ENCODE data around the gene TRABD2B. TPM values are rescaled to one million over a fixed set of nuclear protein-coding genes. Genes with fewer than 3 reads are reported as not detected.

Gene TRABD2B
- total RNA-seq (2016; rRNA removed; fragmentation: Illumina TruSeq; extraction: Trizol) (not detected in 2 replicates), polyA plus RNA-seq (2011; rRNA removed) (0.04 and 0.17 TPM in 2 replicates), polyA minus RNA-seq (2011; rRNA and poly(A)+ RNA removed; ENCODE audit: low replicate concordance) (0.04 and 2.2 TPM in 2 replicates), Bru-seq, nascent RNA (percentile 18 among the genes with signal in this experiment), BruChase-seq, experiment 1, labeled RNA remaining after a 6-hour chase (percentile 10 among the genes with signal in this experiment), BruChase-seq, experiment 2, labeled RNA remaining after a 2-hour chase (percentile 11 among the genes with signal in this experiment)
- not detected in 2 replicates for total RNA-seq (2016; cell fraction: cytosol; rRNA removed; fragmentation: Illumina TruSeq; extraction: Trizol; ENCODE audit: low read depth)
- not detected in 2 replicates for total RNA-seq (2016; cell fraction: insoluble cytoplasmic fraction; rRNA removed; fragmentation: Illumina TruSeq; extraction: Trizol)
- total RNA-seq (2016; cell fraction: membrane; rRNA removed; fragmentation: Illumina TruSeq; extraction: Trizol) = not detected in 2 replicates
- total RNA-seq (2016; cell fraction: nucleus; rRNA removed; fragmentation: Illumina TruSeq; extraction: Trizol) = not detected in 2 replicates
- 0.01 TPM in 2 replicates for polyA plus RNA-seq (2011; cell fraction: cytosol; rRNA removed)
- 0.06 and 0.14 TPM in 2 replicates for polyA plus RNA-seq (2011; cell fraction: nucleus; rRNA removed)
- polyA plus RNA-seq (2012) = 0.04 and 0.38 TPM in 2 replicates
- polyA plus RNA-seq (2016; cell fraction: cytosol; fragmentation: Illumina TruSeq; extraction: Trizol; ENCODE audit: low read depth) = not detected in 2 replicates
- polyA plus RNA-seq (2016; cell fraction: insoluble cytoplasmic fraction; fragmentation: Illumina TruSeq; extraction: Trizol; ENCODE audit: low read depth) = not detected in 2 replicates
- polyA plus RNA-seq (2016; cell fraction: membrane; fragmentation: Illumina TruSeq; extraction: Trizol; ENCODE audit: low read depth) = not detected in 2 replicates
- not detected in 2 replicates for polyA plus RNA-seq (2016; cell fraction: nucleus; fragmentation: Illumina TruSeq; extraction: Trizol; ENCODE audit: insufficient read depth, low read depth)
- not detected in 2 replicates for polyA minus RNA-seq (2011; cell fraction: cytosol; rRNA and poly(A)+ RNA removed)
- 0.12 TPM in 1 of 2 replicates, not detected in the other for polyA minus RNA-seq (2011; cell fraction: nucleus; rRNA and poly(A)+ RNA removed)
- long read RNA-seq, experiment 1 = 0 reads
- long read RNA-seq, experiment 2 = 0 reads

DNA sequence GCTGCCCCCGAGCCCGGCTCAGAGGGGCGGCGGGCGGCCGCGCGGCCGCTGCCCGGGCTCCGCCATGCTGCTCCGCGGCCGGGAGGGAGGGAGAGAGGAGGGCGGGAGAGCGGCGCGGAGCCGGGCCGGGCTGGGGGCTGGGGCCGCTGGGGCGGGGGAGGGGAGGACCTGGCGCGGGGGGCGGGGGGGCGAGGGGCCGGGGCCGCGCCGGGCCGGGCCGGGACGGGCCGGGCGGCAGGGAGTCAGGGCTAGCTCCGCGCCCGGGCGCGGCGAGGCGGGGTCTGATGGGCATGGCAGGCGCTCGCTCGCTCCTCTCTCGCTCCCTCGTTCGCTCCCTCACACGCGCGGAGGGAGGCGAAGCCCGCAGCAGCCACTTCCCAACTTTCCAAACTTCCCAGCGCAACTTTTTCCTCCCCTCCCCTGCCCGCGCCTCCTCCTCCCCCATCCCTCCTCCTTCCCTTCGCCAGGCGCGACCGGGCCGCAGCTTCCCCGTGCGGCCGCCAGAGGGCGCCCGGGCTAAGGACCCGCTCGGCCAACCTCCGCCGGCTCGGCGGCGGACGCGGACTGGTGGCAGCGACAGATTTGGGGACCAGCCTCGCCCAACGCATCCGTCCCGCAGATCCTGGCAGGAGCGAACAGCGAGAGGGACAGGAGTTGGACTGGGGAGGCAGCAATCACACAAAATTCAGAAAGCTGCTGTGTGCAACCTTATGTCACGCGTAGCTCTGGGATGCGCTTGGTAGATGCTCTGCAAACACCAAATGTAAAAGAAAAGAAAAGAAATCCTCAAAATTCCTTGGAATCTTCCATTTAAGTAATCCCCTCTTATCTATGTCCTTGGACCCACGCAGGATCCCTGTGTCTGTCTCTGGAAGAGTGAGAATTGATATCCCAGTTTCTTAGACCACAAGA, at the start of gene TRABD2B:
TRABD2B (minus strand) TSS at position 97 of the 912 bp plus-strand sequence.
- no peaks in the 10 kb centered on the region for H3K36me3 ChIP-seq (replicated peaks in 1 of 2; ENCODE audit: control insufficient read depth in 1 of 2, insufficient read depth in 2 of 2, low read length in 2 of 2)
- no peak within 1 kb of the TSS for H3K27ac ChIP-seq (ENCODE audit: extremely low read length, insufficient read depth, low read length)
- peaks cover 12% of the 10 kb centered on the region; the same call in 1 of the 2 replicates for H3K4me1 ChIP-seq (ENCODE audit: insufficient read depth, low read length)
- DNase-seq (ENCODE audit: low spot score) (peak; percentile 17), ATAC-seq (peak; percentile 83), FAIRE-seq (no peak)
- intact Hi-C loops (cut with micrococcal nuclease; ENCODE audit: unreplicated experiment) (loop anchor here (1.0 kb wide), 1 partner anchor 64 kb away; no protein-coding TSS in a partner anchor), in situ Hi-C loops (cut with HindIII; ENCODE audit: extremely low pct_ligation_motif_present, low pct_unique_long_range_greater_than_20kb) (no loop called here)
- ChIA-PET CTCF (ENCODE audit: low intra/inter-chr PET ratio, low total read pairs) (no interaction called here), POLR2A (interaction anchor here (0.7 kb wide), 1 partner anchor 78 kb away, joined by 3 read pairs; no protein-coding TSS in a partner anchor)
- BruUV-seq (replicated peaks) = no TSS peak
- H3K27me3 ChIP-seq (ENCODE audit: control insufficient read depth in 1 of 2, insufficient read depth in 2 of 2, low read length in 2 of 2) = peaks cover 8 to 61% of the 10 kb centered on the region in 2 experiments; a peak in 4 of 5 replicates
- H3K4me2 ChIP-seq (ENCODE audit: low read depth, low read length) = peak within 1 kb of the TSS; percentile 55
- no peak within 1 kb of the TSS for H2AFZ ChIP-seq (ENCODE audit: low read length)
- H3K4me3 ChIP-seq (replicated peaks in 1 of 3; ENCODE audit: insufficient read depth in 1 of 3, low read depth in 2 of 3, low read length in 3 of 3) = peak within 1 kb of the TSS; percentile 26 to 64 (median 58); a peak in 4 of 6 replicates
- 10% methylated on average over 33 of the region's 86 CpGs for WGBS (ENCODE audit: low lambda C conversion rate)
- no peak within 1 kb of the TSS for H3K9ac ChIP-seq (ENCODE audit: insufficient read depth, low read depth, low read length)
- H4K20me1 ChIP-seq (ENCODE audit: insufficient read depth, low read length) = no peaks in the 10 kb centered on the region
- no peaks in the 10 kb centered on the region for H3K9me3 ChIP-seq (ENCODE audit: low read length)
- H3K79me2 ChIP-seq (ENCODE audit: insufficient read depth, low read length) = no peaks in the 10 kb centered on the region
- TF ChIP-seq KDM3A (CRISPR knock-in tag; IDR thresholded peaks at IDR 0.05; ENCODE audit: low read depth) (0 out of 2 replicates have a peak, but pooled peaks have one; percentile 47), MYC (CRISPR knock-in tag; IDR thresholded peaks at IDR 0.05; ENCODE audit: borderline replicate concordance) (peak; percentile 42; the same call in 1 of the 2 replicates), ZNF772 (CRISPR knock-in tag; IDR thresholded peaks at IDR 0.05) (no peak), U2AF2 (IDR thresholded peaks at IDR 0.05; ENCODE audit: low read depth, low read length) (no peak), ZNF616 (CRISPR knock-in tag; IDR thresholded peaks at IDR 0.05; ENCODE audit: low read depth) (no peak), NFATC3 (CRISPR knock-in tag; IDR thresholded peaks at IDR 0.05) (no peak), MTF2 (CRISPR knock-in tag; IDR thresholded peaks at IDR 0.05; ENCODE audit: borderline replicate concordance) (peak; percentile 82; the same call in 1 of the 2 replicates), KDM1A (CRISPR knock-in tag; IDR thresholded peaks at IDR 0.05) (0 out of 2 replicates have a peak, but pooled peaks have one; percentile 45), NR2F2 (IDR thresholded peaks at IDR 0.05; ENCODE audit: borderline replicate concordance, low read depth) (no peak), ZNF143 (CRISPR knock-in tag; IDR thresholded peaks at IDR 0.05) (no peak)
- TF ChIP-seq, protein P1, sequence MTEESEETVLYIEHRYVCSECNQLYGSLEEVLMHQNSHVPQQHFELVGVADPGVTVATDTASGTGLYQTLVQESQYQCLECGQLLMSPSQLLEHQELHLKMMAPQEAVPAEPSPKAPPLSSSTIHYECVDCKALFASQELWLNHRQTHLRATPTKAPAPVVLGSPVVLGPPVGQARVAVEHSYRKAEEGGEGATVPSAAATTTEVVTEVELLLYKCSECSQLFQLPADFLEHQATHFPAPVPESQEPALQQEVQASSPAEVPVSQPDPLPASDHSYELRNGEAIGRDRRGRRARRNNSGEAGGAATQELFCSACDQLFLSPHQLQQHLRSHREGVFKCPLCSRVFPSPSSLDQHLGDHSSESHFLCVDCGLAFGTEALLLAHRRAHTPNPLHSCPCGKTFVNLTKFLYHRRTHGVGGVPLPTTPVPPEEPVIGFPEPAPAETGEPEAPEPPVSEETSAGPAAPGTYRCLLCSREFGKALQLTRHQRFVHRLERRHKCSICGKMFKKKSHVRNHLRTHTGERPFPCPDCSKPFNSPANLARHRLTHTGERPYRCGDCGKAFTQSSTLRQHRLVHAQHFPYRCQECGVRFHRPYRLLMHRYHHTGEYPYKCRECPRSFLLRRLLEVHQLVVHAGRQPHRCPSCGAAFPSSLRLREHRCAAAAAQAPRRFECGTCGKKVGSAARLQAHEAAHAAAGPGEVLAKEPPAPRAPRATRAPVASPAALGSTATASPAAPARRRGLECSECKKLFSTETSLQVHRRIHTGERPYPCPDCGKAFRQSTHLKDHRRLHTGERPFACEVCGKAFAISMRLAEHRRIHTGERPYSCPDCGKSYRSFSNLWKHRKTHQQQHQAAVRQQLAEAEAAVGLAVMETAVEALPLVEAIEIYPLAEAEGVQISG (CRISPR knock-in tag; IDR thresholded peaks at IDR 0.05) = 0 out of 2 replicates have a peak, but pooled peaks have one; percentile 15
- TF ChIP-seq, protein P2, sequence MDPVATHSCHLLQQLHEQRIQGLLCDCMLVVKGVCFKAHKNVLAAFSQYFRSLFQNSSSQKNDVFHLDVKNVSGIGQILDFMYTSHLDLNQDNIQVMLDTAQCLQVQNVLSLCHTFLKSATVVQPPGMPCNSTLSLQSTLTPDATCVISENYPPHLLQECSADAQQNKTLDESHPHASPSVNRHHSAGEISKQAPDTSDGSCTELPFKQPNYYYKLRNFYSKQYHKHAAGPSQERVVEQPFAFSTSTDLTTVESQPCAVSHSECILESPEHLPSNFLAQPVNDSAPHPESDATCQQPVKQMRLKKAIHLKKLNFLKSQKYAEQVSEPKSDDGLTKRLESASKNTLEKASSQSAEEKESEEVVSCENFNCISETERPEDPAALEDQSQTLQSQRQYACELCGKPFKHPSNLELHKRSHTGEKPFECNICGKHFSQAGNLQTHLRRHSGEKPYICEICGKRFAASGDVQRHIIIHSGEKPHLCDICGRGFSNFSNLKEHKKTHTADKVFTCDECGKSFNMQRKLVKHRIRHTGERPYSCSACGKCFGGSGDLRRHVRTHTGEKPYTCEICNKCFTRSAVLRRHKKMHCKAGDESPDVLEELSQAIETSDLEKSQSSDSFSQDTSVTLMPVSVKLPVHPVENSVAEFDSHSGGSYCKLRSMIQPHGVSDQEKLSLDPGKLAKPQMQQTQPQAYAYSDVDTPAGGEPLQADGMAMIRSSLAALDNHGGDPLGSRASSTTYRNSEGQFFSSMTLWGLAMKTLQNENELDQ (CRISPR knock-in tag; IDR thresholded peaks at IDR 0.05; ENCODE audit: borderline replicate concordance) = no peak
